GM10266 (cell line): ENCODE results near the gene PLOD1.

Experiments used
- DNase-seq: peaks from one replicate; pipeline ENCODE4 v3.0.0; 2012; ENCODE audit errors: extremely low spot score
- TF ChIP-seq, protein P1 (sequence below): IDR thresholded peaks from 2 replicates; pipeline ENCODE4 v1.5.1; 2012; ENCODE audit warnings: mild to moderate bottlenecking, low read depth; ENCODE audit not compliant: control insufficient read depth, insufficient read depth; ENCODE audit errors: missing control alignments

PLOD1 gene

DNA sequence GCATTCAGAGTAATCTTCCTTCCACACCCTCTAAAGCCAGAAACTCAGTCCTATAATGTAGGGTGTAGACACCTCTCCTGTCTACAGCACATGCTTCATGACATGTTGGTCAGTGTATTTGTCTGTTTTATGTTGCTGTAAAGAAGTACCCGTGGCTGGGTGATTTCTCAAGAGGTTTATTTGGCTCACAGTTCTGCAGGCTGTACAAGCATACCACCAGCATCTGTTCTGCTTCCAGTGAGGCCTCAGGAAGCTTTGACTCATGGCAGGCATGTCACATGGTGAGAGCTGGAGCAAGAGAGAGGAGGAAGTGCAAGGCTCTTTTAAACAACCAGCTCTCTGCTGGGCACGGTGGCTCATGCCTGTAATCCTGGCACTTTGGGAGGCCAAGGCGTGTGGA lies 12.1 kb downstream of the PLOD1 start:
- DNase-seq: no peak
- TF ChIP-seq, protein P1, sequence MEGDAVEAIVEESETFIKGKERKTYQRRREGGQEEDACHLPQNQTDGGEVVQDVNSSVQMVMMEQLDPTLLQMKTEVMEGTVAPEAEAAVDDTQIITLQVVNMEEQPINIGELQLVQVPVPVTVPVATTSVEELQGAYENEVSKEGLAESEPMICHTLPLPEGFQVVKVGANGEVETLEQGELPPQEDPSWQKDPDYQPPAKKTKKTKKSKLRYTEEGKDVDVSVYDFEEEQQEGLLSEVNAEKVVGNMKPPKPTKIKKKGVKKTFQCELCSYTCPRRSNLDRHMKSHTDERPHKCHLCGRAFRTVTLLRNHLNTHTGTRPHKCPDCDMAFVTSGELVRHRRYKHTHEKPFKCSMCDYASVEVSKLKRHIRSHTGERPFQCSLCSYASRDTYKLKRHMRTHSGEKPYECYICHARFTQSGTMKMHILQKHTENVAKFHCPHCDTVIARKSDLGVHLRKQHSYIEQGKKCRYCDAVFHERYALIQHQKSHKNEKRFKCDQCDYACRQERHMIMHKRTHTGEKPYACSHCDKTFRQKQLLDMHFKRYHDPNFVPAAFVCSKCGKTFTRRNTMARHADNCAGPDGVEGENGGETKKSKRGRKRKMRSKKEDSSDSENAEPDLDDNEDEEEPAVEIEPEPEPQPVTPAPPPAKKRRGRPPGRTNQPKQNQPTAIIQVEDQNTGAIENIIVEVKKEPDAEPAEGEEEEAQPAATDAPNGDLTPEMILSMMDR: no peak

GRCh38 chr1:11948822-11949458 lies 14.4 kb downstream of the PLOD1 start:
- TF ChIP-seq, protein P1: no peak
- DNase-seq: no peak

DNA sequence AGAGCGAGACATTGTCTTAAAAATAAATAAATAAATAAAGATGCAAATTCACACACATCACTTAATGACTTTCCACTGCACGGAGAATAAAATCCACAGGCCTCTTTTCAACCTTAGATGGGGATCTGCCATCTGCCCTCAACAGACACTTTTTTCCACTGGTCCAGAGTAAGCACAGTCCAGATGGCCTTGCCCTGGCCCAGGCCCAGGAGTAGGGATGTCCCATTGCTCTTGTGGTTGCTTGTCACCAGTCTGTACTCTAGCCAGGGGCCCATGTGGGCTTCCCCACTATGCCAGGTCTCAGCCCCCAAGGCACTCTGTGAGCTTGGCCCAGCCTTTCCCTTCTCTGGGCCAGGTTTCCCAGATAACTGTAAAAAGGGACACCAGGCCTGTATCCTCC lies 17.4 kb downstream of the PLOD1 start:
- TF ChIP-seq, protein P1: no peak
- DNase-seq: no peak

GRCh38 chr1:11952455-11953109 lies 18.1 kb downstream of the PLOD1 start:
- TF ChIP-seq, protein P1: no peak
- no peak for DNase-seq

GRCh38 chr1:11955221-11955620 lies 20.7 kb downstream of the PLOD1 start:
- TF ChIP-seq, protein P1: no peak
- no peak for DNase-seq

GRCh38 chr1:11957398-11957797 lies 22.9 kb downstream of the PLOD1 start:
- DNase-seq: no peak
- TF ChIP-seq, protein P1: no peak

- DNase-seq: no peak
- TF ChIP-seq, protein P1: no peak
Observed at GRCh38 chr1:11957897-11958296, 23.4 kb downstream of the PLOD1 start.
